Measurements from ENCODE around the gene TACR2.

DNA sequence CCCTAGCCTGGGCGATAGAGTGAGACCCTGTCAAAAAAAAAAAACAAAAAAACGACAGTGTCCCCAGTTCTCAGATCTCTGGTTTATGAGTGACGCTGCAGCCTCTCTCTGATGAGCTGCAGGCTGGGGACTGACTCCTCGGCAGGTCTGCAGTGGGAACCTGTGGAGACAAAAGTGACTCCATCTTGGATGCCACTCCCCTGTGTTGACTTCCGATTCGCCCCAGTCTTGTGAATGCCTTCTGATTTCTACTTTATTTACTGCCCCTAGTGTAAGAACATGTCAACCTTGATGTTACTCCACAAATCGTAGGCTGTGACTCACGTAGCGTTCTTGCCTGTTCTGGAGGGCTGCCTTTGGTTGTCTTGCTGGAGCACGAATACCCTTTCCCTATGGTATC lies 6.2 kb downstream of the TACR2 start:
- TF ChIP-seq, protein P1, sequence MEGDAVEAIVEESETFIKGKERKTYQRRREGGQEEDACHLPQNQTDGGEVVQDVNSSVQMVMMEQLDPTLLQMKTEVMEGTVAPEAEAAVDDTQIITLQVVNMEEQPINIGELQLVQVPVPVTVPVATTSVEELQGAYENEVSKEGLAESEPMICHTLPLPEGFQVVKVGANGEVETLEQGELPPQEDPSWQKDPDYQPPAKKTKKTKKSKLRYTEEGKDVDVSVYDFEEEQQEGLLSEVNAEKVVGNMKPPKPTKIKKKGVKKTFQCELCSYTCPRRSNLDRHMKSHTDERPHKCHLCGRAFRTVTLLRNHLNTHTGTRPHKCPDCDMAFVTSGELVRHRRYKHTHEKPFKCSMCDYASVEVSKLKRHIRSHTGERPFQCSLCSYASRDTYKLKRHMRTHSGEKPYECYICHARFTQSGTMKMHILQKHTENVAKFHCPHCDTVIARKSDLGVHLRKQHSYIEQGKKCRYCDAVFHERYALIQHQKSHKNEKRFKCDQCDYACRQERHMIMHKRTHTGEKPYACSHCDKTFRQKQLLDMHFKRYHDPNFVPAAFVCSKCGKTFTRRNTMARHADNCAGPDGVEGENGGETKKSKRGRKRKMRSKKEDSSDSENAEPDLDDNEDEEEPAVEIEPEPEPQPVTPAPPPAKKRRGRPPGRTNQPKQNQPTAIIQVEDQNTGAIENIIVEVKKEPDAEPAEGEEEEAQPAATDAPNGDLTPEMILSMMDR (IDR thresholded peaks at IDR 0.05; ENCODE audit: extremely low read depth in 1 of 2, insufficient read depth in 1 of 2, low read depth in 1 of 2, low read length in 2 of 2) = no peak
- TF ChIP-seq POLR2A (IDR thresholded peaks at IDR 0.05; ENCODE audit: low read depth, low read length) (no peak), POLR2AphosphoS5 (IDR thresholded peaks at IDR 0.05; ENCODE audit: insufficient read depth, low read depth, low read length) (no peak), JUN (IDR thresholded peaks at IDR 0.05; ENCODE audit: borderline replicate concordance, insufficient read depth, insufficient read length, low read depth) (no peak)

Data from endothelial cell of umbilical vein (primary cell).